ENCODE measurements around the gene STXBP5.

STXBP5 gene

DNA sequence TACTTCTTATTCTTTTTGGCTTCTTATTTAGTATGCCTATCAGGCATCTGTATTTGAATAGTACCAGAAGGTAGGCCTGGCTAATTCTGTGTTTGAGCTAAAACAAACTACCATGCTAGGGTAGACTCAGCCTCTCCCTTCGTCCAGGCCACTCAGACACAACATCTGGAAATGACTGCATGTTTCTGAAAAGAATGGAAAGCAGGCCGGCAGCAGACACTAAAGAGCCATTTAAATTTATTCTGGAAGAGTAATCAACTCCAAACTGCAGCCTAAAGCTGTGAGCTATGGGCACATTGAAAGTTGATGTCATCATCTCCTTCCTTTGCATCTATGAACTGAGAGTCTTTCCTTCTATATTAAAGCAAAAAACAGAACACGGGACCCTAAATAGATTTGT lies 233.4 kb downstream of the STXBP5 start:
- no peak for DNase-seq (ENCODE audit: low spot score)

DNA sequence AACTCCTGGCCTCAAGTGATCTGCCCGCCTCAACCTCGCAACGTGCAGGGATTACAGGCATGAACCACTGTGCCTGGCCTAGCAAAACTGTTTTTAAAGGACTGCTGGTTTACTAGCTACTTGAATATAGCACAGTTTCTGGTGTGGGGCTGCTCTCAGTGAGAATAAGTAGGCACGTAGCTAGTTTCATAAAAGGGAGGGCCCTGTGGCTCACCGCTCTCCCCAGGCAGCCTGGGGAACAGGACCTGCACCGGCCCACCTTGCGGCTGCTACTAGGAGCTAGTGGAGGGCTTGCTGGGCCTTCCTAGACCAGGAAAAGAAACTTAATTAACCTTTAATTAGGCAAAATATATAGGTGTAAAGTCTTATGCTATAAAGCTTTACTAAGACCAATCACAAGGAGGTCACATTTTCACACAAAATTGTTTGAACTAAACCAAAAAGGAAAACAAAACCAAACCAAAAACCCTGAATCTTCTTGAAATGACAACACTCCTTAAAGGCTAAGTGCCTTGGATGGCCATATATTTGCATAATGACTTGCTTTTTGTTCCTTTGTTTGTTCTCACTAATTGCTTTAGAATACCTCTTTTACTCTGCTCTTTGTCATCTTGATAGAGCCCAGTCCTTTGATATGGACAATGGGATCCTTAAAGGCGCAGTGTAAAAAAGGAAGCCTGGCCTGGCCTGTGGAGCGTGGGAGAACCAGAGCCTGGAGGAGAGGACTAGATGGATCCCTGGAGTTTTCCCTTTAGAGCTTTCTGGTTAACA lies 234.7 kb downstream of the STXBP5 start:
- no peak for DNase-seq (ENCODE audit: low spot score)

Data from CD4-positive, alpha-beta T cell treated with Interleukin-6 at 100 ng/mL for 8 hours (primary cell).